A549 (cell line): ENCODE data around the gene PINK1. TPM values are rescaled to one million over a fixed set of nuclear protein-coding genes. Genes with fewer than 3 reads are reported as not detected.
A peak's percentile ranks its signal among the peaks of the same experiment; 100 is the strongest.

Experiments
- ATAC-seq, 2 experiments: fragments of 200-7000 bp in 1 of 2; fragments of >200 bp in 1 of 2; cut with Nextera tagmentation in 1 of 2; cut with Tn5 transposase in 1 of 2; 3 replicates each; pipeline versions ENCODE4 v1.8.0 to v1.9.1; 2018 to 2020; ENCODE audit warnings: mild to moderate bottlenecking in 1 of 2, moderate library complexity in 1 of 2
- CTCF ChIA-PET: fragments of 300-600 bp; sonication (Branson Sonifier 250); formaldehyde crosslinking; extraction: SDS; loops from one replicate; lab custom pipeline; 2021; ENCODE audit warnings: antibody characterized with exemption, inconsistent platforms; lab: Yijun Ruan, JAX
- POLR2A ChIA-PET: fragments of 350-600 bp; formaldehyde crosslinking; extraction: SDS; loops from one replicate; lab custom pipeline; 2021; ENCODE audit warnings: antibody characterized with exemption, inconsistent platforms; lab: Yijun Ruan, JAX
- DNase-seq, 2 experiments: peaks; one replicate each; pipeline versions ENCODE4 v3.0.0 to v3.0.0-alpha.2; 2011 to 2016; ENCODE audit warnings: low read depth in 1 of 2, low spot score in 1 of 2
- FAIRE-seq: peaks from 2 replicates; lab custom pipeline; 2011; peaks lifted over from hg19 to GRCh38; lab: Jason Lieb, UNC
- H3K27ac ChIP-seq, 2 experiments: fragments of >200 bp; sonication (Bioruptor Twin); formaldehyde crosslinking; 3 replicates each; pipeline ENCODE4 v1.5.1; 2016 to 2017
- H3K4me1 ChIP-seq: fragments of >200 bp; sonication (Bioruptor Twin); formaldehyde crosslinking; 3 replicates; pipeline ENCODE4 v1.6.1; 2016
- H3K4me2 ChIP-seq: fragments of >200 bp; sonication (Bioruptor Twin); formaldehyde crosslinking; 3 replicates; pipeline ENCODE4 v1.6.1; 2016
- H3K4me3 ChIP-seq: fragments of >200 bp; sonication (Bioruptor Twin); formaldehyde crosslinking; 3 replicates; pipeline ENCODE4 v1.5.1; 2016
- H3K9me3 ChIP-seq: fragments of >200 bp; sonication (Bioruptor Twin); formaldehyde crosslinking; 3 replicates; pipeline ENCODE4 v1.6.1; 2016
- CBX2 ChIP-seq: fragments of 200-600 bp; sonication (generic); IDR thresholded peaks from 2 replicates; pipeline ENCODE4 v1.6.1; 2016; ENCODE audit warnings: low read depth, mild to moderate bottlenecking, borderline replicate concordance
- FOSL2 ChIP-seq, 2 experiments: fragments of 450-650 bp in 1 of 2; fragments of >200 bp in 1 of 2; sonication (Bioruptor Twin) in 1 of 2; formaldehyde crosslinking; IDR thresholded peaks; 2 replicates each; pipeline versions ENCODE4 v1.5.0 to v1.6.1; 2016 to 2020; ENCODE audit warnings: mild to moderate bottlenecking in 1 of 2, moderate library complexity in 1 of 2
- HDAC2 ChIP-seq: fragments of 200-600 bp; sonication (generic); IDR thresholded peaks from 2 replicates; pipeline ENCODE4 v1.6.1; 2016
- JUN ChIP-seq, 2 experiments: fragments of >200 bp; sonication (Bioruptor Twin); formaldehyde crosslinking; IDR thresholded peaks; 2 replicates in 1 of 2; 3 replicates in 1 of 2; pipeline ENCODE4 v1.6.1; 2016 to 2017
- MAFK ChIP-seq: fragments of 450-650 bp; IDR thresholded peaks from 2 replicates; pipeline ENCODE4 v1.6.1; 2014; ENCODE audit not compliant: partially characterized antibody
- MYC ChIP-seq: IDR thresholded peaks from 2 replicates; pipeline ENCODE4 v1.6.1; 2012; ENCODE audit warnings: mild to moderate bottlenecking, inconsistent platforms, low read length, improper control_type of control experiment, borderline replicate concordance
- RCOR1 ChIP-seq: fragments of 150-350 bp; IDR thresholded peaks from 2 replicates; pipeline ENCODE4 v1.6.1; 2014; ENCODE audit warnings: antibody characterized with exemption, low read length, low read depth
- RFX5 ChIP-seq: fragments of 450-650 bp; IDR thresholded peaks from 2 replicates; pipeline ENCODE4 v1.7.1; 2014; ENCODE audit warnings: antibody characterized with exemption, mild to moderate bottlenecking, moderate library complexity
- SREBF2 ChIP-seq: fragments of 450-650 bp; IDR thresholded peaks from 2 replicates; pipeline ENCODE4 v1.6.1; 2014; ENCODE audit warnings: mild to moderate bottlenecking, moderate library complexity
- WGBS: methylation state at CpG from one replicate; pipeline ENCODE4 v1.1.6; 2017; ENCODE audit errors: missing lambda C conversion rate; 5-methylcytosine and 5-hydroxymethylcytosine counted together
- polyA plus RNA-seq, 4 experiments: library from polyadenylated mRNA; depleted of rRNA in 3 of 4; stranded (reverse); fragments of >200 nt; fragmentation: RNase III in 1 of 4; extraction: RNeasy Plus Mini Kit Qiagen cat#74134 plus additional on column Dnase treatment in 1 of 4; gene quantifications; 2 replicates in 3 of 4; 3 replicates in 1 of 4; pipeline ENCODE4 v1.2.3, GENCODE V29; 2011 to 2017
- TF ChIP-seq, protein P1 (sequence below): fragments of 250-450 bp; sonication (Bioruptor Pico); IDR thresholded peaks from 2 replicates; pipeline ENCODE4 v1.5.0; 2021; ENCODE audit warnings: mild to moderate bottlenecking, moderate library complexity, borderline replicate concordance
- TF ChIP-seq, protein P2 (sequence below): IDR thresholded peaks from 2 replicates; pipeline ENCODE4 v1.6.1; 2012
- TF ChIP-seq, protein P3 (sequence below): IDR thresholded peaks from 2 replicates; pipeline ENCODE4 v1.6.1; 2012
- TF ChIP-seq, protein P4 (sequence below): fragments of 450-650 bp; IDR thresholded peaks from 2 replicates; pipeline ENCODE4 v1.6.1; 2014; ENCODE audit warnings: antibody characterized with exemption

The PINK1 gene
- polyA plus RNA-seq, 2 of the 4 experiments (the other 2 are of a cell fraction) = 18.9 to 51.4 TPM

DNA sequence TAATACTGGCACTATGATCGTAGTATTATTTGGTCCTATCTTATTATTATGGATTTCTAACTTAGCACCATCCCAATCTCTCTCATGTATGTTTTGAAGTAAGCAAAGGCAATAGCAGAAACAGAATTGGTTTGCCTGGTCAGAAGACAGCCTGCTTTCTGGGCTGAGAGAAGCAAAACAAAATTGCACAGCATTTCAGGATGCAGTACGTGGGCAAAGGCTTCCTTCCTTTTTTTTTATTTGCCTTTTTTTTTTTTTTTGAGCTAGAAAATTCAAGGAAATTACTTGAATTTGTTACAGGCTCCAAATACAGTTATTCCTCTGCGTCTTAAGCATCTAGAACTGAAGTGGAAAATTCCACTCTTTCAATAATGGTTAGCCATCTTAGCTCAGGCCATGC is 35.6 kb upstream of the PINK1 start:
- FAIRE-seq (no peak), ATAC-seq (no peak), DNase-seq (no peak)
- no peak overlapping the region for H3K4me3 ChIP-seq
- H3K4me1 ChIP-seq = peaks cover 22% of the 10 kb centered on the region
- WGBS = 96% methylated on average over 3 of the region's 3 CpGs
- H3K4me2 ChIP-seq = no peak overlapping the region
- POLR2A ChIA-PET = no interaction called here
- CTCF ChIA-PET = interaction anchor here (1.0 kb wide), 1 partner anchor 36 kb away, joined by 3 read pairs; no protein-coding TSS in a partner anchor
- TF ChIP-seq CBX2 (no peak), RCOR1 (no peak)
- TF ChIP-seq, protein P1, sequence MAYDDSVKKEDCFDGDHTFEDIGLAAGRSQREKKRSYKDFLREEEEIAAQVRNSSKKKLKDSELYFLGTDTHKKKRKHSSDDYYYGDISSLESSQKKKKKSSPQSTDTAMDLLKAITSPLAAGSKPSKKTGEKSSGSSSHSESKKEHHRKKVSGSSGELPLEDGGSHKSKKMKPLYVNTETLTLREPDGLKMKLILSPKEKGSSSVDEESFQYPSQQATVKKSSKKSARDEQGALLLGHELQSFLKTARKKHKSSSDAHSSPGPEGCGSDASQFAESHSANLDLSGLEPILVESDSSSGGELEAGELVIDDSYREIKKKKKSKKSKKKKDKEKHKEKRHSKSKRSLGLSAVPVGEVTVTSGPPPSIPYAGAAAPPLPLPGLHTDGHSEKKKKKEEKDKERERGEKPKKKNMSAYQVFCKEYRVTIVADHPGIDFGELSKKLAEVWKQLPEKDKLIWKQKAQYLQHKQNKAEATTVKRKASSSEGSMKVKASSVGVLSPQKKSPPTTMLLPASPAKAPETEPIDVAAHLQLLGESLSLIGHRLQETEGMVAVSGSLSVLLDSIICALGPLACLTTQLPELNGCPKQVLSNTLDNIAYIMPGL (CRISPR knock-in tag) = no peak
- H3K27ac ChIP-seq = no peak overlapping the region
- H3K9me3 ChIP-seq = no peaks in the 10 kb centered on the region

DNA sequence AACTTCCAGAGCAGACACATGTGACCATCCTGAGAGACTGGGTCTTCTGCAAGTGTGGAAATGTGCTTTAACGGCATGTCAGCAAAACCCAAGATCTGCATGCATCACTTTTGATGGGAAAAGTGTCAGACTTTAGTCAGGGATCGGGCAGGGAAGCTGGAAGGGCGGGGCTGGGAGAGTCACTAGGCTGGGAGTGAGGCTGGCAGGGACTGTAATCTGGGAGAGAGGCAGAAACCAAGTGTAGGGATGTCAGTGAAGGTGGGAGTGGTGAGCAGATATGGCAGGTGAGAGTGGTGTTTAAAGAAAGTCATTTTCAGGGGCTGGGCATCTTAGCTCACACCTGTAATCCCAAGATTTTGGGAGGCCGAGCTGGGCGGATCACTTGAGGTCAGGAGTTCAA is 33.1 kb upstream of the PINK1 start:
- Histone ChIP-seq H3K4me2 (no peak overlapping the region), H3K4me1 (peaks cover 45% of the 10 kb centered on the region), H3K27ac (peak overlapping the region; percentile 38 to 48; a peak in 3 of 6 replicates), H3K9me3 (no peaks in the 10 kb centered on the region), H3K4me3 (no peak overlapping the region)
- no peak for DNase-seq
- peak; percentile 45 for TF ChIP-seq MAFK
- no peak for TF ChIP-seq JUN (IDR thresholded peaks at IDR 0.05)
- no peak for TF ChIP-seq FOSL2 (IDR thresholded peaks at IDR 0.05)
- TF ChIP-seq FOSL2 (CRISPR knock-in tag; IDR thresholded peaks at IDR 0.05) = no peak
- WGBS = 80% methylated on average over 5 of the region's 5 CpGs
- FAIRE-seq = no peak
- ChIA-PET POLR2A (no interaction called here), CTCF (interaction anchor here (1.0 to 1.3 kb wide), 3 partner anchors 12 to 39 kb away, joined by 3 read pairs; no protein-coding TSS in a partner anchor)
- no peak for ATAC-seq

DNA sequence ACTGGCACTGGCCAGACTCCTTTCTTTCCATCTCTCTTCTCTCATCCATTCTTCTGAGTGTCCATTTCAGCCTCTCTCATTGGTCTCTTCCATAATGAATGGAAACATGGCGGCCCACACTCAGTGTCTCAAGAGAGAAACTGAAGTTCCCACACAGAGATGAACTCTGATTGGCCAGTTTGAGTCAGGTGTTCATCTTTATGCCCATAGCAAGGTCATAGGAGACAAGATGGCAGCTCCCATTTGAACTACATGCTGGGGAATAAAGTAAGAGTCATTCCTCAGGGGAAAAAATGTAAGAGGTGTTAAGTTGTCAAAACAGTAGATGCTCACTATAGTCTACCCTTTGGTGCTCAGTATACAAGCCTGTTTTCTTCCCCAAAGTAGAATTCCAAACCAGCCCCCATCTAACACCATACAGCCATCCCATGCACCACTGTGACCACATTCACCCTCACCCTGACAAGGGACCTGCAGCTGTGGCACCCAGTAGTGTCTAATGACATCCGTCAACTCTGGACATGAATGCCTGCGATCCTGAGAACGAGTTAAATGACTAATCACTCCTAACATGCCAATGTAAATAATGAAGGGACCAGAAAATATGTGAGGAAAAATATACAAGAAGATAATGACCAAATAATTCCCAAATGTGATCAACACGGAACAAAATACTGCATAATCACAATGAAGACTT is 32.0 kb upstream of the PINK1 start:
- no peak for ATAC-seq
- 33% methylated on average over 5 of the region's 5 CpGs for WGBS
- TF ChIP-seq, protein P2, sequence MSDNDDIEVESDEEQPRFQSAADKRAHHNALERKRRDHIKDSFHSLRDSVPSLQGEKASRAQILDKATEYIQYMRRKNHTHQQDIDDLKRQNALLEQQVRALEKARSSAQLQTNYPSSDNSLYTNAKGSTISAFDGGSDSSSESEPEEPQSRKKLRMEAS = no peak
- TF ChIP-seq RFX5 (no peak), MAFK (no peak), SREBF2 (no peak), MYC (no peak), HDAC2 (no peak)
- TF ChIP-seq, protein P3, sequence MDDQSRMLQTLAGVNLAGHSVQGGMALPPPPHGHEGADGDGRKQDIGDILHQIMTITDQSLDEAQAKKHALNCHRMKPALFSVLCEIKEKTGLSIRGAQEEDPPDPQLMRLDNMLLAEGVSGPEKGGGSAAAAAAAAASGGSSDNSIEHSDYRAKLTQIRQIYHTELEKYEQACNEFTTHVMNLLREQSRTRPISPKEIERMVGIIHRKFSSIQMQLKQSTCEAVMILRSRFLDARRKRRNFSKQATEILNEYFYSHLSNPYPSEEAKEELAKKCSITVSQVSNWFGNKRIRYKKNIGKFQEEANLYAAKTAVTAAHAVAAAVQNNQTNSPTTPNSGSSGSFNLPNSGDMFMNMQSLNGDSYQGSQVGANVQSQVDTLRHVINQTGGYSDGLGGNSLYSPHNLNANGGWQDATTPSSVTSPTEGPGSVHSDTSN = no peak
- TF ChIP-seq, protein P4, sequence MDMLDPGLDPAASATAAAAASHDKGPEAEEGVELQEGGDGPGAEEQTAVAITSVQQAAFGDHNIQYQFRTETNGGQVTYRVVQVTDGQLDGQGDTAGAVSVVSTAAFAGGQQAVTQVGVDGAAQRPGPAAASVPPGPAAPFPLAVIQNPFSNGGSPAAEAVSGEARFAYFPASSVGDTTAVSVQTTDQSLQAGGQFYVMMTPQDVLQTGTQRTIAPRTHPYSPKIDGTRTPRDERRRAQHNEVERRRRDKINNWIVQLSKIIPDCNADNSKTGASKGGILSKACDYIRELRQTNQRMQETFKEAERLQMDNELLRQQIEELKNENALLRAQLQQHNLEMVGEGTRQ = peak; percentile 49
- H3K4me3 ChIP-seq = no peak overlapping the region
- no peaks in the 10 kb centered on the region for H3K9me3 ChIP-seq
- ChIA-PET POLR2A (no interaction called here), CTCF (interaction anchor here (0.6 to 1.3 kb wide), 4 partner anchors 7 to 38 kb away, joined by 3 read pairs; no protein-coding TSS in a partner anchor)
- no peak for FAIRE-seq
- 0 out of 3 replicates have a peak overlapping the region, but pooled peaks have one; percentile 12 for H3K4me2 ChIP-seq
- H3K27ac ChIP-seq = peak overlapping the region; percentile 0 to 89; a peak in 3 of 6 replicates
- DNase-seq = no peak
- H3K4me1 ChIP-seq = peaks cover 47% of the 10 kb centered on the region
